Glomerular visceral epithelial cell (primary cell): ENCODE results near the gene RAPGEF2.

Source experiments
- DNase-seq: peaks from one replicate; pipeline ENCODE4 v3.0.0-alpha.2; 2016; ENCODE audit errors: extremely low spot score

RAPGEF2 gene

DNA sequence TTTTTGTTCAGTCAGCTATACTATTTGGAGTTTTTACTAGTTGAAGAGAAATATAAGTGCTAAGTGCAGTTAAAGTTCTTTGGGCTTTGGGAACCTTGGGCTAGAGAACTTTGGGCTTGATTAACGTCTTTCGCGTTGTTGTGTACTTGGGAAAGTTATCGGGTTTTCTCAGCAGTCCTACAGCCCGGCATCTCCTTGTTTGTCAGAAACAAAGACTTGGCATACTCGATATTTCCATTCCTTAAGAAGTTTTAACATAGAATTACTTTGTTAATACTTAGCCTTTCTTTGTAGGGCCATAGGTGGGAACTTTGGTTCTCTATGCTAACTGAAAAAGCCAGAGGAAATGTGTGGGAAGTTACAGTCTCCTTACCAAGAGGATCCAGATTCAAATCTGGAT, 28.7 kb downstream of the RAPGEF2 start:
- DNase-seq, result no peak

DNA sequence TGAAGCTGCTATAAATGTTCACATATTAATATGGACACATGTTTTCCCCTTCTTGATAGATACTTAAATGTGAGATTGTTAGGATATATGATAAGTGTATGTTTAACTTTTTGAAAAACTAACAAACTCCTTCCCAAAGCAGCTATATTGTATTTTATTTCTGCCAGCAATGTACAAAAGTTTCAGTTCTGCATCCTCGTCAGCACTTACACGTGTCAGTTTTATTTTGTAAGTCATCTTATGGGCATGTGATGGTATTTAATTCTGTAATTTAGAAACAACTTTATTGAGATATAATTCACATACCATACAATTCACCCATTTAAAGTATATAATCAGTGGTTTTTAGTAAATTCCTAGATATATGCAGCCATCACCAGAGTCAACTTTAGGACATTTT, 31.6 kb downstream of the RAPGEF2 start:
- no peak for DNase-seq

DNA sequence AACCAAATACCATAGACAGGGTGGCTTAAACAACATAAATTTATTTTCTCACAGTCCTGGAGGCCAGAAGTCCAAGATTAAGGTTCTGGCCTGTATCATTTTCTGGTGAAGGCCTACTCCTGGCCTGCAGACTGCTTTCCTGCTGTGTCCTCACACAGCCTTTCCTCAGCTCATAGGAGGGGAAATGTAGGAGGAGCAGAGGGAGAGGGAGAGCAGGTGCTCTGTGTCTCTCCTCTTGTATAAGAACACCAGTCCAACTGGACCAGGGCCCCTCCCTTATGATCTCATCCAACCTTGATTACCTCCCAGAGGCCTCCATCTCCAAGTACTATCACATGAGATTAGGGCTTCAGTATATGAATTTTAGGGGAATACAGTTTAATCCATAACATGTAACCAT, 34.3 kb downstream of the RAPGEF2 start:
- DNase-seq, result no peak

DNA sequence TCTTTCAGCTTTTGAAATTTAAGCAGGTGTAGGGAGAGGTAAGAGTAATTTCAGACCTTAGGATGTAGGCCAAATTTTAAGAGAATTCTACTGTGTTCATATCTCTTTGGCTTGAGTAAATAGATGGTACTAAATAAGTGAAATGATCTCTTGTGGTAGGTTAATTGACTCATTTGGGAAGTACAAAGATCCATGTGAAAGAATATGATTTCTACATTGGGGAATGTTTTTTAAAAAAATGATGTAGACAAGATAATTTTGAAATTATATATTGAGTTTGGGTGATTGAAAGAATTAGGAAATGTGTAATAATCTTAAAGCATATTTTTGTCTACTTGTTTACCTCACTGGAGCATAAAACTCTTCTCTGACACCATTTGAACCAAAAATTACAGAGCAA, 35.6 kb downstream of the RAPGEF2 start:
- no peak for DNase-seq

DNA sequence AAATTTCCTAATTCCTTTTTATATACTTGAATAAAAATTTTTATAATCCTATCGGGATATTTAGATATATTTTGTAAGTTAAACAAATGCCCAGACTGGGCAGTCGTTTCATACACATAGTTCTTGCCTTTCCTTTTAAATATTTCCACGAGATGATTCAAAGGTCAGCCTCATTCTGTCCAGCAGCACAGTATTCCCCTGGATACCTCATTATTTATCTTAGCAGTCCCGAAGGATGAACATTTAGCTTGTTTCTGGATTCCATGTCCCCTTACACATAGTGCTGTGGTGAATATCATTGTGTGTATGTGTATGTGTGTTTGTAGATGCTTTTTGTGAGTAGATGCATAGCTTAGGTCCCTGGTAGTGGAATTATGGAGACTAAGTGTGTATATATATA, 38.3 kb downstream of the RAPGEF2 start:
- DNase-seq, result no peak

DNA sequence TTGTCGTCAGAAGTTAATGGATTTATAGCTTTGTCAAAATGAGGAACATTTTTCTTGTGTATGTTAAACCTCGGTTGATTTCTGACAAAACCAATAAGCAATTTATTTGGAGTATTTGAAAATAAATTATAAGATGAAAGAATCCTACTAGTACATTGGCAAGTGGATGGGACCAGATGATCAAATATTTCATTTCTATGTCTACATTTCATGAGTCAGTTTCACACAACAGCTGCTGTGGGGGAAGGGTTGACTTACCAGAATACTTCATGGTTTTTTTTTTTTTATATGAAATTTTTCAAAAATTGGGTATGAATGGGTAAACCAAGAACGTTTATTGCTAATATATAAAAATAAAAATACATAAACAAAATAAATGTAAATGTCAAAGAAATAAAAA, 39.4 kb downstream of the RAPGEF2 start:
- no peak for DNase-seq

DNA sequence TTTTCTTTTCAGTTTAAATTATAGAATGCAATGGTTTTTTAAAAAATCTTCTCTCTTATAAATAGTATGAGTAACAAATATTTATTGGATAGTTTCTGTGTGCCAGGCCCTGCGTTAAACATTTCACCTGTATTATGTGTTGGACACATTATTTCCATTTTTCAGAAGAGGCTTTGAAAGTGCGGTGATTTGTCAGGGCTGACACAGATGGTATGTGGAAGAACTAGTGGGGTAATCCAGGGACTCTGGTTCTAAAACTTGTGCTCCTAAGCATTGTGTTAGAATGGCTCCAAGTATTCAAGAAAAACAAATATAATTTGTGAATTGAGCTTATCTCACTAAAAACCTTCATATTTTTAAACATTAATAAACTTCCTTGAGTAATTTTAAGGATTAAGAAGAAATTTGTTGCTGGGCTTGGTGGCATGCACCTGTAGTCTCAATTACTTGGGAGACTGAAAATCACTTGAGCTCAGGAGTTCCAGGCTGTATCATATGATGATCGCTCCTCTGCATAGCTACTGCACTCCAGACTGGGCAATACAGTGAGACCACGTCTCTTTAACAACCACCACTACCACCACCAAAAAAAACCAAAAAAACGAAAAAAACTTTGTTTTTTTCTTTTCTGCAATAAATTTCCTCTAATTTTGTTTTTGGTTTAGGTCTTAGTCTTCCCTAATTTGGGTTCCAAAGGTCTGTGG, 40.0 kb downstream of the RAPGEF2 start:
- no peak for DNase-seq

DNA sequence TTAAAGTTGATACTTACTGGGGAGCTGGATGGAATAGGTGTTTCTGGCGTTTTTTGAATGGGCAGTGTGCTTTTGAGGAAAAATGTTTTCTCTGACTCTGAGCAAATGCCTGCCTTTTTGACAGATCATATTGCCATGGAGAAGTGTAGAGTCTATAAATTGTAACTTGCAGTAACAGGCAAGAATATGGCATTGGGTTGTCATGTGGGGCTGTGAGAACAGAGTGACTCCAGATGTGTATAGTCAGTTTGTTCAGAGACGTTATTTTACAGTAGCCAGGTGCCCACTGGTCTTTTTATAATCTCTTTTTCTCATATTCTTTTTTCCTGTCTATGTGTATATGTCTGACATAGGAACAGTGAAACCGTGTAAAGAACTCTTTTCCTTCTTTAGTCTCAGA, 40.8 kb downstream of the RAPGEF2 start:
- DNase-seq, result no peak

DNA sequence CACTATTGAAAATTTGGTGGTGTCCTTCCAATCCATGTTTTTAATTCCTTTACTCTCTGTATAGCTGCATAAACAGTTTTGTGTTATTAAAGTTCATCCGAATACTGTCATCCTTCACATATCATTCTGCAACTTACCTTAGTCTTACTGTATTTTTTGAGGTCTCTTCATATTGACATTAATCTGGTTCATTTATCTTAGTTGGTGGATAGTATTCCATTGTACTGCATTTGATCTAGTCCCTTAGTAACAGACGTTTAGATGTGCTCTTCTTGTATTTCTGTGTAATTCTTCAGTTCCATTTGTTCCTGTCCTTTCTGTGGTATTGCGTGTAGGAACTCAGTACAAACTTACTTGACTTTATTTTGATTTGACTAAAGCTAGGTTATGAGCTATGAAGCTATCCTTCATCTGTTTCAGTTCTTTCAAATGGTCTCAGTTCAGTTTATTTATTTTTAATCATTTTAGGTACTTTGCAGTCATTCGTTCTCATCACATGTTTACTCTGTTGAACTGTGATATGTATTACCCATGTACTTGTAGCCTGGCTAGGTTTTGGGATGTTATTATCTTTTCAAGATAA, 41.3 kb downstream of the RAPGEF2 start:
- DNase-seq, result no peak

DNA sequence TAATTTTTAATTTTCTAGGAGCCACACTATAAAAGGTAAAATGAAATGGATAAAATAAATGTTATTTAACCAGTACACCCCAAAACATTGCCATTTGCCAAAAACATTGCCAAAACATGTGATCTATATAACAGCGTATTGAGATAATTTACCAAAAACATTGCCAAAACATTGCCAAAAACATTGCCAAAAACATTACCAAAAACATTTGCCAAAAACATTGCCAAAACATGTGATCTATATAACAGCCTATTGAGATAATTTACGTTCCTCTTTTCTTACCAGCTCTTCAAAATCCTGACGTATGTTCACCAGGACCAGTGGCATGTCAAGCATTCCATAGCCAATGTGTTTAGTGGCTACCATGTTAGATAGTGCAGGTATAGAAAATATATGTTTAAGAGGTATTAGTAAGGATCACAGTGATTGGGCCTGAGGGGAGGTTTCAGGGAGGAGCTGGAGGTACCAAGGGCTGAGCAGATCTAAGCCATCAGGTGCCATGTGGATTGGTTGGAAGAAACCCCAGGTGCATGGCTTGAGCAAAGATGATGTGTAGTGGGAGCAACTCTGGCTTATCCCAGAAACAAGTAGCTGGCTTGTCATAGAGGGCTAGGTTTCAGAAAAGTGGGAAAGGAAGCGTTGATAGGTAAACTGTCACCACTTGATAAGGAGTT, 42.6 kb downstream of the RAPGEF2 start:
- no peak for DNase-seq

DNA sequence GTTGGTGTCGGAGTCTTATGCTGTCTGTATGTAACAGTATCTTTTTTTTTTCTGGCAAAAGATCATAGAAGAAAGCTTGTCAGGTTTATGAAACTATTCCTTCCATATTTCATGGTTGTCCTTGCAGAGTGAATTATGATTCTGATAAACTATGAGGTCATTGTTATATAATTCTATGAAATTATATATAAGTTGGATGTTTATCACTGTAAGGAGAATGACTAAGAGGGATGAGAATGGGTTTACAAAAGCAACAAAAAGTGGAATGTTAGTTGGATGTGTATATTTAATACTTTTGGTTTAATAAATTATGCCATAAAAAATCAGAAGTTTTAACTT, 43.1 kb downstream of the RAPGEF2 start:
- no peak for DNase-seq

DNA sequence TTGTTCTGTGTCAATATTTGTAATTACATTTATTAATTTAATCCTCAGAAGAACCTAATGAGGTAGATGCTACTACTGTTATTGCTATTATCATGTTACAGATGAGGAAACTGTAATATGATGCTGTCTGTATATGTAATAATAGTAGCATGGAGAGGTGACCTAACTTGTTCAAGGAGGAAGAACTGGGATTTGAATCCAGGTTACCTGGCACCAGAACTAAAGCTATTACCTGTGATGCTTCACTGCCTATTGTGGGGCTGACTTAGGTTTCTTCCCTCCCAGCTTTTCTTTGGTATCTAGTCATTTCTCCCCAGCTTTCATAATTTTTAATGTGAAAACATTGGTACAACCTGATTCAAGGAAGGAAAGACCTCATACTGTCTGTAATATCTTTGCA, 43.6 kb downstream of the RAPGEF2 start:
- DNase-seq, result no peak

DNA sequence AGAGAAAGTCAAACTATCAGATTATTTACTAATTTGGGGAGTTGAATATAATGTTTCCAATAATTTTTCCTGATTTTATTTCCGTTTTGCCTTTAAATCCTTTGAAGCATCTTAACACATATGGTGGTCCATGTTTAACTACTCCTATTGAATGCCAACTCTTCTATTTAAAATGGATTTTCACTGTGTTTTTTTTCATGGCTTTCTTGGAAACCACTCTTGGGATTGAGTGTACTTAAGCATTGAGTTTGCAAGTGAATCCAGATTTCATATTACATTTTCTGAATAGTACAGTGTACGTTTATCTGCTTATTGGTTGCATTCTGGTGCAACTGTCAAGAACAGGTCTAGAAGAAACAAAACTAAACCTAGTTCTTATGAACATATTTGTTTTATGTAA, 45.6 kb downstream of the RAPGEF2 start:
- no peak for DNase-seq

DNA sequence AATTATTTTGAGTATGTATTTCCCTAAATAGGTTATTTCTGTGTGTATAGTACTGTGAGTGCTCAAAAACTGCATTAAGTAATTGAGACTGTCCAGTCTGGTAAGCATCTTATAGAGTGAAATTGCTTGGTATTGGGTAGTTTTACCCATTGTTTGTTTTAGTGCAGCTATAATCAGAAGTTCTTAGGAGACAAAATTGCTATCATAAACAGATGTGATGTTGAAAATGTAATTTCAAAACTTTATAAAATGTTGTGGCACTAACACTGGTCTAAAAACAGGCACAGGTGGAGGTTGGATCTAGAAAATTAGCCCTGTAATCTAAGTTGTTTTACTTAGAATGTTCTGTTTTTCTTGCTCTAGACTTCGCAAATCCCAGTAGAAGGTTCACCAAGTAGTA, 46.8 kb downstream of the RAPGEF2 start:
- DNase-seq, result no peak

DNA sequence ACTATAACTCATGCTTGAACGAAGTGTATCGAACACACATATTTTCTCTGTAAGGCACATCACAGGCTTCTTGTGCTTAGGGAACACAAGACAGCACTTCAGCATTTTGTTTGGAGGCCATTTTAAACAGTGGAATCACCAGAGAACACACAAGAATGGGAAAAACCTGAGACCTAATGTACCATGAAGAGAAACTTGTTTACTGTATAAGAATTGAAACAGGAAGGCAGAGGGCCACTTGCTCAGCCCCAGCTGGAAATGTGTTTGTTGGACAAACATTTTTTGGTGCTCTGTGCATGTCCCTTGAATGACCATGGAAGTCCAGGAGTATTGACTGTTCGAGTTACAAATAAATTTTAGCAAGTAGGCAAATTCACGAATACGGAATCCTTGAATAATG, 47.5 kb downstream of the RAPGEF2 start:
- DNase-seq, result no peak

DNA sequence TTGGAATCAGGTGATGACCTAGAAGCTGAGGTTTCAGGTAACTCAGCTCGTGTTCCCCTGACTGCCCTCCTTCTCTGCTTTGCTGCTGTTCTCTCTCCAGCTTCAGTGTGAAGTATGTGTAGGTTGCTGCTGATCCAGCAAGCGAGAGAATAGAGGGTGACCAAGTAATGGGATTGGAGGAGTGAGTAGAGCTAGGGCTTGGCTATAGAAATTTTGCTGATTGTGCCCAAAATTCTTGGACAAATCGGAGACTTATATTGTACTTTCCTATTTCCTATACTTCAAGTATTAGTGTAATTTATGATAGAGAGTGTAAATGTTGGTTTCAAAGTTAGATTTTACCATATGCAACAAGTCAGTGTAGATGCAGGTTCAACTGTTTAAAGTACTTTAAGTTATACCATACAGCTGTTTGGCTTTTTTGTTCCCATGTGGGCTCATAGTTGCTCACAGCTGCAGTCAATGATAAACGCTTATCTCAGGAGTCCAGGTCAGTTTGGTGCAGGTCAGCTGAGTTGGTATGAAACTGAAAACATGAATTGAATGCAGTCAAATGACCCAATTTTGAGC, 48.0 kb downstream of the RAPGEF2 start:
- DNase-seq, result no peak

DNA sequence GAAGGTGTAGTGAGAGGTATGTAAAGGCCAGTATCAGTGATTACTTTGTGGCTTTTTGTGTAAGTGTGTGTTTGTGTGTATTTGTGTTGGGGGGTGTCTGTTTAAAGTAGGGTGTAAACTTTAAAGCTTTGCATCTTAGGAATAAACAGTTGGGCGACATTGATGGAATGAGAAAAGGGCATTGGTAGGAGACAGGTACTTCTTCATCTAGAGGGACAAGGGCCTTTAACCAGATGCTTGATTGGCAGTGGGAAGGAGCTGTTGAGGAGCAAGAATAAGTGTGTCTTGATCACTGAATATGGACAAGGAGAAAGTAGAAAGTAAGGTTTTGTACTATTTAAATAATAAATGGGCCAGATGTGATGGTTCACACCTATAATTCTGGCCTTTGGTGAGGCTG, 48.8 kb downstream of the RAPGEF2 start:
- DNase-seq, result no peak

DNA sequence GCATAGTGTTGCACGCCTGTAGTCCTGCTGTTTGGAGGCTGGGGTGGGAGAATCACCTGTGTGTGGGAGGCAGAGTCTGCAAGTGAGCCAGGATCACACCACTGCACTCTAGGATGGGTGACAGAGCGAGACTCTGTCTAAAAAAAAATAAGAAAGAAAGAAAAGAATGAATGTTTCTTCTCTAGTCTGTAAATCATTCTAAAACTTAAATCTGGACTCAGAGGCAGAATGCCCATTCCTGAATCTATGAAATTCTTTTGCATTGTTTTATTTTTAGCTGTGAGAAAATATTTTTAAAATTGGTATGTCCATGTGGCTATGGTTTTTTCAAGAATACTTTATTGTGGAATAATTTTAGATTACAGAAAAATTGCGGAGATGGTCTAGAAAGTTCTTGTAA, 49.3 kb downstream of the RAPGEF2 start:
- no peak for DNase-seq

DNA sequence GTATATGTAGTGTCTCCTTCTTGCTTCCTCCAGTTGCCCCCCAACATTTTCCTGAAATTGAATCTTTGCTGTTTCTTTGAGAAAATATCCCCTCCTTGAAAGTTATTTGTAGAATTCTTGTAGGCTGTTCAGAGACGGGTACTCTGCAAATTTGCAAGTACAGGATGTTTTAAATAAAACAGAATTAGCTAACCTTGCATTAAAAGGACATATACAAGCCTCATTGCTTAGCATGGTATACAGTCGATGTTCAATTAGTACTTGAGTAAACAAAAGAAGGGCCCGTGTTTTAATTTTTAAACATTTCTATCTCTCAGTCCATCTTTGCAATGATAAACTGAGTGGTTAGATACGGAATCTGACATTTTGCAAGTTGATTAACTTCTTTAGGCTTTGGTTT, 50.8 kb downstream of the RAPGEF2 start:
- no peak for DNase-seq

DNA sequence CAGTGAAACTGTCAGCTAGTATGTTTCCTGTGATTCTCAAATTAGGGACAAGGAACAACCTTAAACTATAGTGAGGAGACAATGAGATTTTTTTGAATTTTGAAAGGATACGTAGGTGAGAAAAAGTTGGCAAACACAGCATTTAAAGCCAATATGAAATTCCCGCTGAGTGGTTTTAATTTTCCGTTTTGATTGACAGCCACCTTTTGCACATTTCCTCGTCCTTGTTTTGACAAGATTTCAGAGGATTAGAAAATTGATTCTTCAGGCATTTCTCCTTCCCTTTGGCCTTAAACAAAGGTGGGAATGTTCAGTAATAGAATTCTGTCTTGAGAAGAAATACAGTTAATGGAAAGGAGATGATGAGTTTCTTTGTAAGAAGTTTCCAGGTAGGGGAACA, 52.2 kb downstream of the RAPGEF2 start:
- DNase-seq, result no peak

DNA sequence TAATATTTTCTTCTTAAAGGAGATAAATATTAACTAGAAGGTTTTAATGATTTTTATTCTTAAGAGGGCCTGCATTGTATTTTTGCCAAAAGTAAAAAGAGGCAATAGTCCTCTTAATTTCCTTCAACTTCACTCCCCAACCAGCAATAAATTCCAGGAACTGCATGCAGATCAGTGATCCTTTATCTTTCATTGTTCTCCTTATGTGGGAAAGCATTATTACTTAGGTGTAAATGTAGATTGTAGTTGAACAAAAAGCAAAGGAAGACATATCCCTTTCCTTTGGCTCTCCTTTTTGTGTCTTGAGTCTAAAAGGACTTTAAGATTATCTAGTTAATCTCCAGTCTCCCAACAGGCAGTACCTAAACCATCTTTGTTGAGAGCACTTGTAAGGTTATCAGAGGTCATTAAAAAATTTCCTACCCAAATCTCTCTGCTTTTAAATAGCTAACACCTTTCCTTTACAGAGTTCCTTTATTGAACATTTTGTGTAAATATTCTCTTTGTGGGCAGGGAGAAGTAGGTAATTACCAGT, 55.3 kb downstream of the RAPGEF2 start:
- DNase-seq, result no peak

DNA sequence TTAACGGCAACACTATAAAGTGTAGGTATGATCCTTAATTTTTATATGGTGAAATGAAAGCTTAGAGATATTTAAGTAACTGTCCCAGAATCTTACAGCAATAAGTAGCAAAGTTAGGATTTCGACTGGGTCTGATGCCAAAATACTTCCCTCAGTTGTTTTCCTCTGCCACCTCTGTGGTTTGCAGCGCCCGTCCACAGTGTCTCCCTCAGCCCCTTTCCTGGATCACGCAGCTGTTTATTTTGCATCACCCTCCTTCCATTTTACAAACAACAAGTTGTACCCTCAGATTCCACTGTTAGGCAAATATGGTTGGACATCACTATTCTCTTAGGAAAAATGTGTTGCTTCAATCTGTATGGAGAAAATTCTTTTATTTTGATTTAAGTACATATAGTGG, 56.1 kb downstream of the RAPGEF2 start:
- DNase-seq, result no peak

DNA sequence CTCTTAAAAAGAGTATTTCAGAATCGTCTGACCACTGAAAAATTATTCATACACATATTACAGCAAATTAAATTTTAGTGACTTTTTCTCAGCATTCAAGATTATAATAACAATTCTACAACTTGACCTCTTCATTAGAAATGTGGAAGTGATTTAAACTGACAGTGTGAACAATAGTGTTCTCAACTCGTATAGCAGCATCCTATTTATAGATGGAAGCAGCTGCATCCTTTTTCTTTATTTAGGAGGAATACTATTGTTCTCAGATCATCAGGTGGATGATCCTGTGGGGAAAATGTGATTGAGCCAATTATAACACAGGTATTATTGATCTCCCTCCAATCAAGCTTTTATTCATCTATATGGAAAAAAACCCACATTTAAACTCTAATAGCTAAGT, 56.7 kb downstream of the RAPGEF2 start:
- no peak for DNase-seq
